Measurements from ENCODE around the gene PPP1R37.

The PPP1R37 gene

GRCh38 chr19:45071969-45072790 lies 20.8 kb upstream of the PPP1R37 start:
- no peaks in the 10 kb centered on the region for H3K27me3 ChIP-seq (ENCODE audit: control insufficient read depth in 1 of 2, insufficient read depth in 1 of 2, low read length in 2 of 2)

GRCh38 chr19:45074744-45075300 lies 18.2 kb upstream of the PPP1R37 start:
- Histone ChIP-seq H3K4me1 (ENCODE audit: control insufficient read depth, insufficient read depth, low read depth, low read length) (peaks cover 21% of the 10 kb centered on the region), H2AFZ (ENCODE audit: low read depth, low read length) (no peak overlapping the region), H3K9ac (ENCODE audit: low read length) (no peak overlapping the region), H4K91ac (ENCODE audit: low read length) (no peak overlapping the region), H4K8ac (ENCODE audit: low read length) (peak overlapping the region; percentile 69), H2BK120ac (ENCODE audit: low read depth, low read length) (no peak overlapping the region), H3K27ac (ENCODE audit: low read length, poor library complexity, severe bottlenecking) (no peak overlapping the region), H3K4me2 (ENCODE audit: low read length, poor library complexity, severe bottlenecking) (no peak overlapping the region), H3K36me3 (ENCODE audit: control insufficient read depth in 1 of 2, insufficient read depth in 2 of 2, low read depth in 1 of 2, low read length in 2 of 2) (peaks cover 24 to 31% of the 10 kb centered on the region in 2 experiments), H2BK15ac (ENCODE audit: low read depth, poor library complexity, severe bottlenecking) (peak overlapping the region; percentile 41), H3K14ac (ENCODE audit: low read length in 2 of 2) (no peak overlapping the region), H2AK5ac (ENCODE audit: low read length, severe bottlenecking) (no peak overlapping the region), H2BK12ac (ENCODE audit: low read length in 2 of 2) (peak overlapping the region in 1 of 2 experiments; percentile 16), H3K4ac (ENCODE audit: low read depth in 1 of 2, low read length in 2 of 2) (no peak overlapping the region), H3K9me3 (ENCODE audit: control insufficient read depth, low read length) (no peaks in the 10 kb centered on the region), H3K18ac (ENCODE audit: low read depth in 1 of 2, low read length in 2 of 2) (no peak overlapping the region), H2BK5ac (ENCODE audit: low read depth, low read length, poor library complexity, severe bottlenecking) (no peak overlapping the region), H3K4me3 (ENCODE audit: insufficient read depth in 1 of 2, low read depth in 1 of 2, low read length in 2 of 2) (no peak overlapping the region), H3K23ac (ENCODE audit: low read length in 2 of 2) (no peak overlapping the region), H3K27me3 (ENCODE audit: control insufficient read depth in 1 of 2, insufficient read depth in 1 of 2, low read length in 2 of 2) (no peaks in the 10 kb centered on the region), H3K79me1 (replicated peaks; ENCODE audit: low read length, poor library complexity, severe bottlenecking) (peaks cover 10% of the 10 kb centered on the region)
- DNase-seq, result no peak
- 67% methylated on average over 11 of the region's 11 CpGs for WGBS

More at GRCh38 chr19:45071969-45072790, 20.8 kb upstream of the PPP1R37 start:
- no peaks in the 10 kb centered on the region for H3K9me3 ChIP-seq (ENCODE audit: control insufficient read depth, low read length)
- peaks cover 17% of the 10 kb centered on the region for H3K79me1 ChIP-seq (replicated peaks; ENCODE audit: low read length, poor library complexity, severe bottlenecking)
- H2AK5ac ChIP-seq (ENCODE audit: low read length, severe bottlenecking), result no peak overlapping the region
- H3K4me2 ChIP-seq (ENCODE audit: low read length, poor library complexity, severe bottlenecking), result no peak overlapping the region
- no peak overlapping the region for H3K4me3 ChIP-seq (ENCODE audit: insufficient read depth in 1 of 2, low read depth in 1 of 2, low read length in 2 of 2)
- no peak overlapping the region for H2BK15ac ChIP-seq (ENCODE audit: low read depth, poor library complexity, severe bottlenecking)
- H2AFZ ChIP-seq (ENCODE audit: low read depth, low read length), result no peak overlapping the region
- no peak overlapping the region for H2BK5ac ChIP-seq (ENCODE audit: low read depth, low read length, poor library complexity, severe bottlenecking)
- peaks cover 45 to 58% of the 10 kb centered on the region in 2 experiments for H3K36me3 ChIP-seq (ENCODE audit: control insufficient read depth in 1 of 2, insufficient read depth in 2 of 2, low read depth in 1 of 2, low read length in 2 of 2)
- H3K4ac ChIP-seq (ENCODE audit: low read depth in 1 of 2, low read length in 2 of 2), result no peak overlapping the region
- no peak overlapping the region for H4K91ac ChIP-seq (ENCODE audit: low read length)
- no peak for DNase-seq
- H3K9ac ChIP-seq (ENCODE audit: low read length), result no peak overlapping the region
- no peak overlapping the region for H2BK12ac ChIP-seq (ENCODE audit: low read length in 2 of 2)
- no peak overlapping the region for H2BK120ac ChIP-seq (ENCODE audit: low read depth, low read length)
- H3K18ac ChIP-seq (ENCODE audit: low read depth in 1 of 2, low read length in 2 of 2), result no peak overlapping the region
- WGBS, result 93% methylated on average over 34 of the region's 34 CpGs
- H3K27ac ChIP-seq (ENCODE audit: low read length, poor library complexity, severe bottlenecking), result no peak overlapping the region
- H3K14ac ChIP-seq (ENCODE audit: low read length in 2 of 2), result no peak overlapping the region
- no peak overlapping the region for H3K23ac ChIP-seq (ENCODE audit: low read length in 2 of 2)
- H3K4me1 ChIP-seq (ENCODE audit: control insufficient read depth, insufficient read depth, low read depth, low read length), result peaks cover 17% of the 10 kb centered on the region
- H4K8ac ChIP-seq (ENCODE audit: low read length), result no peak overlapping the region

- Histone ChIP-seq H3K36me3 (ENCODE audit: control insufficient read depth in 1 of 2, insufficient read depth in 2 of 2, low read depth in 1 of 2, low read length in 2 of 2) (peaks cover 18 to 25% of the 10 kb centered on the region in 2 experiments), H3K79me1 (replicated peaks; ENCODE audit: low read length, poor library complexity, severe bottlenecking) (peaks cover 12% of the 10 kb centered on the region), H4K8ac (ENCODE audit: low read length) (peak overlapping the region; percentile 69), H3K23ac (ENCODE audit: low read length in 2 of 2) (peak overlapping the region in 1 of 2 experiments; percentile 16), H2BK15ac (ENCODE audit: low read depth, poor library complexity, severe bottlenecking) (no peak overlapping the region), H3K27me3 (ENCODE audit: control insufficient read depth in 1 of 2, insufficient read depth in 1 of 2, low read length in 2 of 2) (no peaks in the 10 kb centered on the region), H2BK120ac (ENCODE audit: low read depth, low read length) (no peak overlapping the region), H3K4ac (ENCODE audit: low read depth in 1 of 2, low read length in 2 of 2) (no peak overlapping the region), H3K4me3 (ENCODE audit: insufficient read depth in 1 of 2, low read depth in 1 of 2, low read length in 2 of 2) (peak overlapping the region; percentile 61 to 78), H3K18ac (ENCODE audit: low read depth in 1 of 2, low read length in 2 of 2) (peak overlapping the region; percentile 28 to 50), H3K4me1 (ENCODE audit: control insufficient read depth, insufficient read depth, low read depth, low read length) (peaks cover 25% of the 10 kb centered on the region), H2BK5ac (ENCODE audit: low read depth, low read length, poor library complexity, severe bottlenecking) (no peak overlapping the region), H3K9ac (ENCODE audit: low read length) (peak overlapping the region; percentile 74), H3K9me3 (ENCODE audit: control insufficient read depth, low read length) (no peaks in the 10 kb centered on the region), H2AK5ac (ENCODE audit: low read length, severe bottlenecking) (no peak overlapping the region), H3K4me2 (ENCODE audit: low read length, poor library complexity, severe bottlenecking) (peak overlapping the region; percentile 74), H3K14ac (ENCODE audit: low read length in 2 of 2) (no peak overlapping the region), H4K91ac (ENCODE audit: low read length) (peak overlapping the region; percentile 78), H2BK12ac (ENCODE audit: low read length in 2 of 2) (peak overlapping the region in 1 of 2 experiments; percentile 16), H3K27ac (ENCODE audit: low read length, poor library complexity, severe bottlenecking) (no peak overlapping the region), H2AFZ (ENCODE audit: low read depth, low read length) (peak overlapping the region; percentile 88)
- DNase-seq, result no peak
- 6% methylated on average over 20 of the region's 26 CpGs for WGBS
Measured at GRCh38 chr19:45075301-45076028, 17.5 kb upstream of the PPP1R37 start.

Data from mesenchymal stem cell (in vitro differentiated cells and primary cell).